NCI-H146 treated with DMSO at 0.1 percent for 48 hours (cell line): ENCODE results near the gene NRXN3.
"Not testable (repeated sequence)": the region's sequence is repeated elsewhere in the genome, so short reads cannot be mapped to it uniquely, and the experiment has no call there.

Source experiments
- DNase-seq: peaks from one replicate; lab custom pipeline; 2025; ENCODE audit not compliant: unreplicated experiment; lab: John Stamatoyannopoulos, UW

The NRXN3 gene

GRCh38 chr14:79742142-79742541 lies 1572.0 kb downstream of the NRXN3 start:
- no peak for DNase-seq

- no peak for DNase-seq
These were observed 1574.9 kb downstream of the NRXN3 start for GRCh38 chr14:79745046-79745445.

- no peak for DNase-seq
These were observed 1578.9 kb downstream of the NRXN3 start for GRCh38 chr14:79749065-79749464.

GRCh38 chr14:79758985-79759384 lies 1588.8 kb downstream of the NRXN3 start:
- DNase-seq: no peak

GRCh38 chr14:79764323-79764722 lies 1594.2 kb downstream of the NRXN3 start:
- DNase-seq: peak; percentile 61

- no peak for DNase-seq
These were observed 1596.3 kb downstream of the NRXN3 start for GRCh38 chr14:79766511-79766910.

GRCh38 chr14:79767251-79767650 lies 1597.1 kb downstream of the NRXN3 start:
- DNase-seq: no peak

GRCh38 chr14:79767721-79768120 lies 1597.5 kb downstream of the NRXN3 start:
- not testable (repeated sequence) for DNase-seq

- no peak for DNase-seq
These were observed 1611.7 kb downstream of the NRXN3 start for GRCh38 chr14:79781882-79782281.

- DNase-seq: no peak
These were observed 1612.9 kb downstream of the NRXN3 start for GRCh38 chr14:79783041-79783440.

- no peak for DNase-seq
These were observed 1616.3 kb downstream of the NRXN3 start for GRCh38 chr14:79786522-79786921.

GRCh38 chr14:79788346-79788745 lies 1618.2 kb downstream of the NRXN3 start:
- DNase-seq: no peak

- DNase-seq: no peak
These were observed 1621.0 kb downstream of the NRXN3 start for GRCh38 chr14:79791055-79791732.

- no peak for DNase-seq
These were observed 1631.9 kb downstream of the NRXN3 start for GRCh38 chr14:79802093-79802492.

- no peak for DNase-seq
These were observed 1635.5 kb downstream of the NRXN3 start for GRCh38 chr14:79805636-79806035.

GRCh38 chr14:79809849-79810612 lies 1639.9 kb downstream of the NRXN3 start:
- no peak for DNase-seq

- DNase-seq: no peak
These were observed 1650.8 kb downstream of the NRXN3 start for GRCh38 chr14:79820866-79821535.

GRCh38 chr14:79822034-79822433 lies 1651.9 kb downstream of the NRXN3 start:
- no peak for DNase-seq

GRCh38 chr14:79825046-79825521 lies 1654.9 kb downstream of the NRXN3 start:
- DNase-seq: no peak

- no peak for DNase-seq
These were observed 1656.2 kb downstream of the NRXN3 start for GRCh38 chr14:79826362-79826761.

- no peak for DNase-seq
These were observed 1659.4 kb downstream of the NRXN3 start for GRCh38 chr14:79829405-79830166.
